Suprapubic skin (tissue), 3 donors: ENCODE measurements around the gene TMCO4.

Source experiments
- CTCF ChIP-seq, 2 donors: fragments of 200-600 bp in 1 of 2; fragments of 450-650 bp in 1 of 2; sonication (generic) in 1 of 2; IDR thresholded peaks; one replicate each; pipeline ENCODE4 v1.5.1; 2016 to 2019; ENCODE audit warnings: antibody characterized with exemption in 2 of 2, mild to moderate bottlenecking in 1 of 2, moderate library complexity in 1 of 2
- POLR2AphosphoS5 ChIP-seq, 3 donors: sonication (generic); formaldehyde crosslinking; IDR thresholded peaks; one replicate each; pipeline ENCODE4 v1.6.1; 2017; ENCODE audit warnings: antibody characterized with exemption in 3 of 3

- no peak for TF ChIP-seq CTCF (IDR thresholded peaks at IDR 0.05)
- no peak for TF ChIP-seq POLR2AphosphoS5 (IDR thresholded peaks at IDR 0.05)
Measured at GRCh38 chr1:19771350-19771749, 28.4 kb downstream of the TMCO4 start.
